BJ (cell line): ENCODE measurements around the gene ELOVL6. TPM values are rescaled to one million over a fixed set of nuclear protein-coding genes. Genes with fewer than 3 reads are reported as not detected.

Experiments used
- CTCF ChIA-PET: fragments of 350-600 bp; formaldehyde crosslinking; extraction: SDS; loops from one replicate; lab custom pipeline; 2021; ENCODE audit warnings: antibody characterized with exemption, inconsistent platforms; lab: Yijun Ruan, JAX
- POLR2A ChIA-PET: fragments of 300-600 bp; sonication (Branson Sonifier 250); formaldehyde crosslinking; extraction: SDS; loops from one replicate; lab custom pipeline; 2021; ENCODE audit warnings: antibody characterized with exemption; lab: Charles Lee
- DNase-seq: peaks from one replicate; pipeline ENCODE4 v3.0.0-alpha.2; 2011; ENCODE audit warnings: low read depth
- H3K27me3 ChIP-seq: 2 replicates; pipeline ENCODE4 v1.6.0; 2011; ENCODE audit warnings: low read length; ENCODE audit not compliant: control insufficient read depth, insufficient read depth
- H3K36me3 ChIP-seq: 2 replicates; pipeline ENCODE4 v1.5.1; 2011; ENCODE audit warnings: low read length; ENCODE audit not compliant: control insufficient read depth, insufficient read depth
- H3K4me3 ChIP-seq: 2 replicates; pipeline ENCODE4 v1.5.1; 2011; ENCODE audit warnings: low read depth, mild to moderate bottlenecking, control low read depth, low read length
- polyA plus RNA-seq: library from polyadenylated mRNA; depleted of rRNA; stranded (reverse); fragments of >200 nt; gene quantifications from 2 replicates; pipeline ENCODE4 v1.2.3, GENCODE V29; 2011
- TF ChIP-seq, protein P1 (sequence below): IDR thresholded peaks from 2 replicates; pipeline ENCODE4 v1.5.1; 2011; ENCODE audit warnings: low read depth, mild to moderate bottlenecking, control low read depth, inconsistent platforms, low read length, moderate library complexity; ENCODE audit not compliant: insufficient read depth

The ELOVL6 gene
- polyA plus RNA-seq, 1 experiment, result 7.6 TPM

DNA sequence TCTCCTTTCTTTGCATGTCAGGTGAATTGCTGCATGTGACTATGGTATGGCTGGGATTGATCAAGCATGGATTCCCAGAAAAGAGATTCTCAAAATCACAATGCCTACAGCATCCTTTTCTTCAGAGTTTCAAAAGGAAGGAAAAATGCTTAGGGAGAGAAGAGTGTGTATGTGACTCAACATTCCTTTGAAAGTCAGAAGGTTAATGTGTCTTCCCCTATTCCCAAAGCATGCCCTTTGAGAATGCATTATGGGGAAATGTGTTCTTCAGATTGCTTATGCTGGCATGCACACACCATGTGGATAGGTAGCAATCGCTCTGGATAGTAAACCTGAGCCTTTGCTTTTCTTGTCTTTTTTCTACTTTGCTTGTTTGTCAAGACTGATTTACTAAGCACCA is 78.5 kb downstream of the ELOVL6 start:
- Histone ChIP-seq H3K36me3 (no peaks in the 10 kb centered on the region), H3K27me3 (no peaks in the 10 kb centered on the region), H3K4me3 (no peak overlapping the region)
- TF ChIP-seq, protein P1, sequence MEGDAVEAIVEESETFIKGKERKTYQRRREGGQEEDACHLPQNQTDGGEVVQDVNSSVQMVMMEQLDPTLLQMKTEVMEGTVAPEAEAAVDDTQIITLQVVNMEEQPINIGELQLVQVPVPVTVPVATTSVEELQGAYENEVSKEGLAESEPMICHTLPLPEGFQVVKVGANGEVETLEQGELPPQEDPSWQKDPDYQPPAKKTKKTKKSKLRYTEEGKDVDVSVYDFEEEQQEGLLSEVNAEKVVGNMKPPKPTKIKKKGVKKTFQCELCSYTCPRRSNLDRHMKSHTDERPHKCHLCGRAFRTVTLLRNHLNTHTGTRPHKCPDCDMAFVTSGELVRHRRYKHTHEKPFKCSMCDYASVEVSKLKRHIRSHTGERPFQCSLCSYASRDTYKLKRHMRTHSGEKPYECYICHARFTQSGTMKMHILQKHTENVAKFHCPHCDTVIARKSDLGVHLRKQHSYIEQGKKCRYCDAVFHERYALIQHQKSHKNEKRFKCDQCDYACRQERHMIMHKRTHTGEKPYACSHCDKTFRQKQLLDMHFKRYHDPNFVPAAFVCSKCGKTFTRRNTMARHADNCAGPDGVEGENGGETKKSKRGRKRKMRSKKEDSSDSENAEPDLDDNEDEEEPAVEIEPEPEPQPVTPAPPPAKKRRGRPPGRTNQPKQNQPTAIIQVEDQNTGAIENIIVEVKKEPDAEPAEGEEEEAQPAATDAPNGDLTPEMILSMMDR, result no peak
- ChIA-PET POLR2A (interaction anchor here (0.6 kb wide), 1 partner anchor 18 kb away, joined by 14 read pairs; no protein-coding TSS in a partner anchor), CTCF (interaction anchor here (2.0 to 2.4 kb wide), 2 partner anchors 9 to 70 kb away, joined by 8 to 13 read pairs; no protein-coding TSS in a partner anchor)
- DNase-seq, result no peak

DNA sequence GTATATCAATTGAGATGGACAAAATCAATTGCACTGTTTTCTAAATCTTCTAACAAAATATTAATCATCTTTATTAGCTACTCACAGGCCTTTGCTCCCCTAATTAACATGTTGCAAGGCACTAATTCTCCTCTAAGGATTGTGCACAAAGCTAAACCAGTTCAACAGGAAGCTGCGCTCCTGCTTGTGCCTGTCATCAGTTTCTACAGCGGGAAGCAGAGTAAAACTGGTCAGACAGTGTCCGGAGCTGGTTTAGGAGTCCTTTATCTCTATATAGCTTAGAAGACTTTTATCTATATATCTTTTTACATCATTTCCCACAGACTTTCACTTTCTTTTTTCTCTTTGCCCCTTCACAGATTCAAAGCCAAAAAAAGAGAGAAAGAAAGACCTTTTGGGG is 79.1 kb downstream of the ELOVL6 start:
- H3K4me3 ChIP-seq, result no peak overlapping the region
- CTCF ChIA-PET, result interaction anchor here (2.0 to 2.4 kb wide), 2 partner anchors 9 to 70 kb away, joined by 8 to 13 read pairs; no protein-coding TSS in a partner anchor
- TF ChIP-seq, protein P1, result no peak

DNA sequence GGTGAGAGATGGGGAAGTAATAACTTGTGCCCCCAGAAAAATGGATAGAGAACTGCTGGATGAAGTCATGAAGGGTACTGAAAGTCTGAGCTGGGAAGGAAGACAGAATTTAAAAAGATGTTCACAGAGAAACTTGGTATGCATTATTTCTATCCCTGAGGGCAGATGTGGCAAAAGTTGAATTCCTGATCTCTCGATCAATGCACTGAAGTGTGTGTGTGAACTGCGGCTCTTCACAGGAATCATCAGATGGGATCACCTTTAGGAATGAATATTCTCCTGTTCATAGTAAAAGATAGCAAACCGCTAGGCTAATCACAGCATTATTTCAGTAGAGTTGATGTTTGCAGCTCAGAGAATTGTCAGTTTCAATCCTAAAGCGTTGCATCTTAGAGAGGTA is 86.4 kb downstream of the ELOVL6 start:
- DNase-seq, result no peak
- ChIA-PET CTCF (no interaction called here), POLR2A (no interaction called here)
- no peaks in the 10 kb centered on the region for H3K27me3 ChIP-seq
- TF ChIP-seq, protein P1, result no peak
- no peaks in the 10 kb centered on the region for H3K36me3 ChIP-seq
- no peak overlapping the region for H3K4me3 ChIP-seq

More for the DNA sequence above, 79.1 kb downstream of the ELOVL6 start:
- no peaks in the 10 kb centered on the region for H3K36me3 ChIP-seq
- no peak for DNase-seq
- POLR2A ChIA-PET, result no interaction called here
- no peaks in the 10 kb centered on the region for H3K27me3 ChIP-seq

- POLR2A ChIA-PET, result no interaction called here
- H3K36me3 ChIP-seq, result no peaks in the 10 kb centered on the region
- no peak for DNase-seq
- CTCF ChIA-PET, result no interaction called here
- TF ChIP-seq, protein P1, result no peak
- H3K4me3 ChIP-seq, result no peak overlapping the region
- H3K27me3 ChIP-seq, result no peaks in the 10 kb centered on the region
Measured at GRCh38 chr4:110109455-110109854, 89.0 kb downstream of the ELOVL6 start.

DNA sequence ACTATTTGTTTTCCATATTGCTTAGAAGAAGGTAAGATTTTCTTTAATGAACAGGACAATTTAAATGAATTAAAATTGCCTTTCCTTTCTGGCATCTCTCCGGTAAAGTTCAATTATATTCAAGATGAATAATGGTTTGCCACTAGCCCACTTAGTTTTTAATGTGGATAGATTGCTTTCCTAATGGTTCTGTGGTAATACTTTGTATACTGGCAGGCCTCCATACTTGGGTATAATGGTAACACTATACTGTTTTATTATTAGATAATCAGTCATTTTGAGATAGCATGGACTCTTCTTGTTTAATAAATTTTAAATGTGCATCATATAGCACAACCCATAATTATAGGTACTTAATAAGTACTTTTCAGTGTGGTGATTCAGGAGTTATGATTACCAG is 89.5 kb downstream of the ELOVL6 start:
- ChIA-PET CTCF (no interaction called here), POLR2A (no interaction called here)
- Histone ChIP-seq H3K27me3 (no peaks in the 10 kb centered on the region), H3K36me3 (no peaks in the 10 kb centered on the region), H3K4me3 (no peak overlapping the region)
- DNase-seq, result no peak
- TF ChIP-seq, protein P1, result no peak
